ENCODE data around the gene CCDC86.

DNA sequence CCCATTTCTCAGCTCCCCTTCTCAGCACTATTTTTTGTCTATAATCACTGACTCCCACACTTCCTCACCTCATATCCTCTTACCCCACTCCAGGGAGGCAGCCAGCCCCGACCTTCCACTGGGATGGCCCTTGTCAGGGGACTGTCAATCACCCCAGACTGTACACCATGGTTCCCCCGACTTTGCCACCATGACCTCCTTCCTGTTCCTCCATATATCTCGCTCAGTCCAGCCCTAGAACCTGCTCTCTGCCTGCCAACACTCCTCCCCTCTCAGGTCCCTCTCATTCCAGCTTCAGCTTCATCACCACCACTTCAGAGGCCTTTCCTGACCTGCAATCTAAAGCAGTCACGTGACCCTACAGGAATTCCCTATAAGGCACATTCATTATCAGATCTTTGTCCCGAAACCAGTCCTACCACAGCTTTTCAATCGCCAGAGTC, 48.0 kb downstream of the CCDC86 start:
- TF ChIP-seq ZNF232 (CRISPR knock-in tag; IDR thresholded peaks at IDR 0.05) (no peak), ZNF396 (CRISPR knock-in tag; IDR thresholded peaks at IDR 0.05; ENCODE audit: borderline replicate concordance) (no peak)
- TF ChIP-seq, protein P1, sequence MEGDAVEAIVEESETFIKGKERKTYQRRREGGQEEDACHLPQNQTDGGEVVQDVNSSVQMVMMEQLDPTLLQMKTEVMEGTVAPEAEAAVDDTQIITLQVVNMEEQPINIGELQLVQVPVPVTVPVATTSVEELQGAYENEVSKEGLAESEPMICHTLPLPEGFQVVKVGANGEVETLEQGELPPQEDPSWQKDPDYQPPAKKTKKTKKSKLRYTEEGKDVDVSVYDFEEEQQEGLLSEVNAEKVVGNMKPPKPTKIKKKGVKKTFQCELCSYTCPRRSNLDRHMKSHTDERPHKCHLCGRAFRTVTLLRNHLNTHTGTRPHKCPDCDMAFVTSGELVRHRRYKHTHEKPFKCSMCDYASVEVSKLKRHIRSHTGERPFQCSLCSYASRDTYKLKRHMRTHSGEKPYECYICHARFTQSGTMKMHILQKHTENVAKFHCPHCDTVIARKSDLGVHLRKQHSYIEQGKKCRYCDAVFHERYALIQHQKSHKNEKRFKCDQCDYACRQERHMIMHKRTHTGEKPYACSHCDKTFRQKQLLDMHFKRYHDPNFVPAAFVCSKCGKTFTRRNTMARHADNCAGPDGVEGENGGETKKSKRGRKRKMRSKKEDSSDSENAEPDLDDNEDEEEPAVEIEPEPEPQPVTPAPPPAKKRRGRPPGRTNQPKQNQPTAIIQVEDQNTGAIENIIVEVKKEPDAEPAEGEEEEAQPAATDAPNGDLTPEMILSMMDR (IDR thresholded peaks at IDR 0.05): no peak
